ENCODE data around the gene TMEM145. TPM values are rescaled to one million over a fixed set of nuclear protein-coding genes. Genes with fewer than 3 reads are reported as not detected.

Gene TMEM145
- total and polyA plus RNA-seq, 10 of the 15 experiments (the other 5 are each of a cell fraction or from before 2014, with no cell fraction given), result 0.04 to 0.97 (median 0.16) TPM; not detected in 4

DNA sequence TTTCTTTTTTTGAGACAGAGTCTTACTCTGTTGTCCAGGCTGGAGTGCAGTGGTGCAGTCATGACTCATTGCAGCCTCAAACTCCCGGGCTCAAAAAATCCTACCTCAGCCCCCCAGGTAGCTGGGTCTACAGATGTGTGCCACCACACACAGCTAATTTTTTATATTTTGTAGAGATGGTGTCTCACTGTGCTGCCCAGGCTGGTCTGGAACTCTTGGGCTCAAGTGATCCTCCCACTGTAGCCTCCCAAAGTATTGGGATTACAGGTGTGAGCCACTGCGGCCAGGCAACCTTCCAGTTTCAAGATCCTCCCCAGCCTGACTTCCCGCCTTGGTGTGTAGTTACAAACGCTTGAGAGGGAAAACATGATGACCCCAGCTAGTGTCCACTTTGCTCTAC, 54.8 kb downstream of the TMEM145 start:
- in situ Hi-C loops (cut with MboI) (no loop called here), intact Hi-C loops (cut with micrococcal nuclease; ENCODE audit: unreplicated experiment) (no loop called here)
- TF ChIP-seq SP1 (IDR thresholded peaks at IDR 0.05; ENCODE audit: low read depth, low read length) (no peak), BMI1 (IDR thresholded peaks at IDR 0.05; ENCODE audit: borderline replicate concordance) (no peak), CEBPB (IDR thresholded peaks at IDR 0.05; ENCODE audit: borderline replicate concordance in 1 of 2, low read depth in 2 of 2, low read length in 2 of 2) (no peak)
- TF ChIP-seq, protein P1, sequence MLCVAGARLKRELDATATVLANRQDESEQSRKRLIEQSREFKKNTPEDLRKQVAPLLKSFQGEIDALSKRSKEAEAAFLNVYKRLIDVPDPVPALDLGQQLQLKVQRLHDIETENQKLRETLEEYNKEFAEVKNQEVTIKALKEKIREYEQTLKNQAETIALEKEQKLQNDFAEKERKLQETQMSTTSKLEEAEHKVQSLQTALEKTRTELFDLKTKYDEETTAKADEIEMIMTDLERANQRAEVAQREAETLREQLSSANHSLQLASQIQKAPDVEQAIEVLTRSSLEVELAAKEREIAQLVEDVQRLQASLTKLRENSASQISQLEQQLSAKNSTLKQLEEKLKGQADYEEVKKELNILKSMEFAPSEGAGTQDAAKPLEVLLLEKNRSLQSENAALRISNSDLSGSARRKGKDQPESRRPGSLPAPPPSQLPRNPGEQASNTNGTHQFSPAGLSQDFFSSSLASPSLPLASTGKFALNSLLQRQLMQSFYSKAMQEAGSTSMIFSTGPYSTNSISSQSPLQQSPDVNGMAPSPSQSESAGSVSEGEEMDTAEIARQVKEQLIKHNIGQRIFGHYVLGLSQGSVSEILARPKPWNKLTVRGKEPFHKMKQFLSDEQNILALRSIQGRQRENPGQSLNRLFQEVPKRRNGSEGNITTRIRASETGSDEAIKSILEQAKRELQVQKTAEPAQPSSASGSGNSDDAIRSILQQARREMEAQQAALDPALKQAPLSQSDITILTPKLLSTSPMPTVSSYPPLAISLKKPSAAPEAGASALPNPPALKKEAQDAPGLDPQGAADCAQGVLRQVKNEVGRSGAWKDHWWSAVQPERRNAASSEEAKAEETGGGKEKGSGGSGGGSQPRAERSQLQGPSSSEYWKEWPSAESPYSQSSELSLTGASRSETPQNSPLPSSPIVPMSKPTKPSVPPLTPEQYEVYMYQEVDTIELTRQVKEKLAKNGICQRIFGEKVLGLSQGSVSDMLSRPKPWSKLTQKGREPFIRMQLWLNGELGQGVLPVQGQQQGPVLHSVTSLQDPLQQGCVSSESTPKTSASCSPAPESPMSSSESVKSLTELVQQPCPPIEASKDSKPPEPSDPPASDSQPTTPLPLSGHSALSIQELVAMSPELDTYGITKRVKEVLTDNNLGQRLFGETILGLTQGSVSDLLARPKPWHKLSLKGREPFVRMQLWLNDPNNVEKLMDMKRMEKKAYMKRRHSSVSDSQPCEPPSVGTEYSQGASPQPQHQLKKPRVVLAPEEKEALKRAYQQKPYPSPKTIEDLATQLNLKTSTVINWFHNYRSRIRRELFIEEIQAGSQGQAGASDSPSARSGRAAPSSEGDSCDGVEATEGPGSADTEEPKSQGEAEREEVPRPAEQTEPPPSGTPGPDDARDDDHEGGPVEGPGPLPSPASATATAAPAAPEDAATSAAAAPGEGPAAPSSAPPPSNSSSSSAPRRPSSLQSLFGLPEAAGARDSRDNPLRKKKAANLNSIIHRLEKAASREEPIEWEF (IDR thresholded peaks at IDR 0.05; ENCODE audit: insufficient replicate concordance, low read depth, low read length), result no peak
- TF ChIP-seq, protein P2, sequence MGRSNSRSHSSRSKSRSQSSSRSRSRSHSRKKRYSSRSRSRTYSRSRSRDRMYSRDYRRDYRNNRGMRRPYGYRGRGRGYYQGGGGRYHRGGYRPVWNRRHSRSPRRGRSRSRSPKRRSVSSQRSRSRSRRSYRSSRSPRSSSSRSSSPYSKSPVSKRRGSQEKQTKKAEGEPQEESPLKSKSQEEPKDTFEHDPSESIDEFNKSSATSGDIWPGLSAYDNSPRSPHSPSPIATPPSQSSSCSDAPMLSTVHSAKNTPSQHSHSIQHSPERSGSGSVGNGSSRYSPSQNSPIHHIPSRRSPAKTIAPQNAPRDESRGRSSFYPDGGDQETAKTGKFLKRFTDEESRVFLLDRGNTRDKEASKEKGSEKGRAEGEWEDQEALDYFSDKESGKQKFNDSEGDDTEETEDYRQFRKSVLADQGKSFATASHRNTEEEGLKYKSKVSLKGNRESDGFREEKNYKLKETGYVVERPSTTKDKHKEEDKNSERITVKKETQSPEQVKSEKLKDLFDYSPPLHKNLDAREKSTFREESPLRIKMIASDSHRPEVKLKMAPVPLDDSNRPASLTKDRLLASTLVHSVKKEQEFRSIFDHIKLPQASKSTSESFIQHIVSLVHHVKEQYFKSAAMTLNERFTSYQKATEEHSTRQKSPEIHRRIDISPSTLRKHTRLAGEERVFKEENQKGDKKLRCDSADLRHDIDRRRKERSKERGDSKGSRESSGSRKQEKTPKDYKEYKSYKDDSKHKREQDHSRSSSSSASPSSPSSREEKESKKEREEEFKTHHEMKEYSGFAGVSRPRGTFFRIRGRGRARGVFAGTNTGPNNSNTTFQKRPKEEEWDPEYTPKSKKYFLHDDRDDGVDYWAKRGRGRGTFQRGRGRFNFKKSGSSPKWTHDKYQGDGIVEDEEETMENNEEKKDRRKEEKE (IDR thresholded peaks at IDR 0.05), result no peak
- peaks cover 6% of the 10 kb centered on the region; the same call in 1 of the 3 replicates for H3K9me3 ChIP-seq (replicated peaks; ENCODE audit: control insufficient read depth, insufficient read depth, low read length)
- H3K36me3 ChIP-seq (ENCODE audit: control insufficient read depth in 2 of 2, insufficient read depth in 2 of 2, low read length in 1 of 2), result no peaks in the 10 kb centered on the region
- H3K27ac ChIP-seq (ENCODE audit: control insufficient read depth, insufficient read depth), result no peak overlapping the region
- no peak overlapping the region for H3K4me2 ChIP-seq (ENCODE audit: control insufficient read depth, insufficient read depth)
- ChIA-PET CTCF (no interaction called here), SMC1A (ENCODE audit: uncharacterized antibody, unreplicated experiment) (interaction anchor here (1.0 kb wide), 1 partner anchor 14 kb away, joined by 3 read pairs; no protein-coding TSS in a partner anchor), RAD21 (ENCODE audit: unreplicated experiment) (no interaction called here), POLR2A (interaction anchor here (0.6 kb wide), 1 partner anchor 137 kb away, joined by 3 read pairs; no protein-coding TSS in a partner anchor)
- BruUV-seq (replicated peaks), result no TSS peak
- ATAC-seq (no peak), DNase-seq (ENCODE audit: low read depth, low spot score) (no peak), FAIRE-seq (no peak)
- peaks cover 4% of the 10 kb centered on the region for H3K4me1 ChIP-seq (ENCODE audit: control insufficient read depth, insufficient read depth, low read length)
- no peak overlapping the region for H2AFZ ChIP-seq (ENCODE audit: control insufficient read depth, low read depth, low read length)
- H4K20me1 ChIP-seq (ENCODE audit: control insufficient read depth, insufficient read depth), result no peaks in the 10 kb centered on the region
- H3K79me2 ChIP-seq (ENCODE audit: control insufficient read depth, insufficient read depth, low read length), result no peaks in the 10 kb centered on the region
- WGBS (ENCODE audit: insufficient coverage, insufficient replicate concordance, low lambda C conversion rate, missing lambda C conversion rate), result 72% methylated on average over 4 of the region's 4 CpGs
- no peak overlapping the region for H3K4me3 ChIP-seq
- H3K27me3 ChIP-seq (replicated peaks in 1 of 2; ENCODE audit: control insufficient read depth in 2 of 2, insufficient read depth in 2 of 2, low read length in 1 of 2), result no peaks in the 10 kb centered on the region
- no peak overlapping the region for H3K9ac ChIP-seq (ENCODE audit: control insufficient read depth, insufficient read depth, low read length)

Data from GM12878 (cell line).